Natural killer cell (primary cell): Measurements from ENCODE around the gene ZFR2. TPM values are rescaled to one million over a fixed set of nuclear protein-coding genes. Genes with fewer than 3 reads are reported as not detected.

Experiments
- ATAC-seq, 3 donors: fragments of 150-1000 bp in 2 of 3; fragments of 200-7000 bp in 1 of 3; cut with Tn5 transposase; 1 replicate in 1 of 3; 2 replicates in 2 of 3; pipeline ENCODE4 v1.10.0; 2021; ENCODE audit warnings: mild to moderate bottlenecking in 2 of 3, moderate library complexity in 2 of 3
- DNase-seq, 2 donors: peaks; one replicate each; pipeline versions ENCODE4 v3.0.0 to v3.0.0-alpha.2; 2013 to 2021; ENCODE audit warnings: mixed read lengths in 1 of 2
- H3K27ac ChIP-seq: one replicate; pipeline ENCODE4 v1.5.1; 2013; ENCODE audit warnings: mild to moderate bottlenecking, low read length
- H3K27me3 ChIP-seq: one replicate; pipeline ENCODE4 v1.6.1; 2013; ENCODE audit warnings: low read length; ENCODE audit not compliant: control insufficient read depth, insufficient read depth
- H3K36me3 ChIP-seq: one replicate; pipeline ENCODE4 v1.6.1; 2013; ENCODE audit warnings: low read length; ENCODE audit not compliant: control insufficient read depth, insufficient read depth
- H3K4me1 ChIP-seq: one replicate; pipeline ENCODE4 v1.6.1; 2013; ENCODE audit warnings: low read length; ENCODE audit not compliant: control insufficient read depth, insufficient read depth
- H3K4me3 ChIP-seq: one replicate; pipeline ENCODE4 v1.5.1; 2013; ENCODE audit warnings: low read length
- H3K9me3 ChIP-seq: one replicate; pipeline ENCODE4 v1.6.1; 2013; ENCODE audit warnings: low read length; ENCODE audit not compliant: control insufficient read depth, insufficient read depth
- H3K27ac Mint-ChIP-seq, 2 donors: one replicate each; pipeline ENCODE4 v1.8.0; 2022; ENCODE audit warnings: mild to moderate bottlenecking in 2 of 2, mixed read lengths in 2 of 2, moderate library complexity in 1 of 2
- H3K27me3 Mint-ChIP-seq, 2 donors: one replicate each; pipeline ENCODE4 v1.8.0; 2022; ENCODE audit warnings: low read depth in 2 of 2, mixed read lengths in 2 of 2
- H3K36me3 Mint-ChIP-seq: one replicate; pipeline ENCODE4 v1.8.0; 2022; ENCODE audit warnings: mixed read lengths
- H3K4me1 Mint-ChIP-seq, 2 donors: one replicate each; pipeline ENCODE4 v1.8.0; 2022; ENCODE audit warnings: mixed read lengths in 2 of 2
- H3K4me3 Mint-ChIP-seq: one replicate; pipeline ENCODE4 v1.8.0; 2022; ENCODE audit warnings: mild to moderate bottlenecking, moderate library complexity, mixed read lengths
- H3K9me3 Mint-ChIP-seq, 2 donors: one replicate each; pipeline ENCODE4 v1.8.0; 2022; ENCODE audit warnings: mixed read lengths in 2 of 2
- WGBS: methylation state at CpG from one replicate; pipeline ENCODE4 v1.1.7; 2013; ENCODE audit warnings: missing lambda C conversion rate; ENCODE audit not compliant: insufficient coverage; 5-methylcytosine and 5-hydroxymethylcytosine counted together
- intact Hi-C: fragments of 100-400 bp; cut with micrococcal nuclease; formaldehyde crosslinking; loops from one replicate; pipeline ENCODE4 v1.14.2; 2022
- total RNA-seq, 4 donors: library from RNA; stranded (reverse); fragments of 120-200 nt in 1 of 4; gene quantifications; one replicate each; pipeline versions ENCODE4 v1.2.3 to v1.2.4, GENCODE V29; 2013 to 2022
- TF ChIP-seq, protein P1 (sequence below): fragments of 200-600 bp; IDR thresholded peaks from one replicate; pipeline ENCODE4 v1.8.0; 2022; ENCODE audit warnings: antibody characterized with exemption

The ZFR2 gene
- total RNA-seq, 3 donors from 2014 or later (not counting 1 experiment from before 2014, with no cell fraction given): 1.6 to 4.4 (median 1.7) TPM

DNA sequence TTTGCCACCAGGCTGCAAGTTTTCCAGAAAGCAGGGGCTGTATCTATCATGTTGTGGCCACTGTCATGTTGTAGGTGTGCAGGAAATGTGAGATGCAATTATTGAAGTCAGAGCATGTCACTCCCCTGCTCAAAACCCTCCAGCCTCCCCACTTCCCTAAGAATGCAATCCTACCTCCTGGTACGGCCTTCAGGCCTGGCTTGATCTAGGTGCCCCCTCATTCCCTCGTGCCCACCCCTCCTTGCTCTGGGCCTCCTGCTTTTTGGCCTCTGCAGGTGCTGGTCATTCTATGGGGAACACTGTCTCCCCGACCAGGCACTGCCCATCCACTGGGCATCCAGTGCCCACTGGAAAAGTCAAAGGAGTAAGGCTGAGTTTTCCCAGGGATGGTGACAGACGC is 54.2 kb downstream of the ZFR2 start:
- ATAC-seq (no peak), DNase-seq (no peak)
- Mint-ChIP-seq H3K27me3 (no peaks in the 10 kb centered on the region), H3K27ac (peak overlapping the region; percentile 99), H3K9me3 (no peaks in the 10 kb centered on the region), H3K4me1 (peaks cover 37 to 45% of the 10 kb centered on the region in 2 donors), H3K36me3 (no peaks in the 10 kb centered on the region), H3K4me3 (no peak overlapping the region)
- Histone ChIP-seq H3K36me3 (no peaks in the 10 kb centered on the region), H3K9me3 (no peaks in the 10 kb centered on the region), H3K4me1 (peaks cover 67% of the 10 kb centered on the region), H3K27ac (peak overlapping the region; percentile 89), H3K4me3 (no peak overlapping the region), H3K27me3 (no peaks in the 10 kb centered on the region)
- 96% methylated on average over 4 of the region's 4 CpGs for WGBS
- intact Hi-C loops: no loop called here
- TF ChIP-seq, protein P1, sequence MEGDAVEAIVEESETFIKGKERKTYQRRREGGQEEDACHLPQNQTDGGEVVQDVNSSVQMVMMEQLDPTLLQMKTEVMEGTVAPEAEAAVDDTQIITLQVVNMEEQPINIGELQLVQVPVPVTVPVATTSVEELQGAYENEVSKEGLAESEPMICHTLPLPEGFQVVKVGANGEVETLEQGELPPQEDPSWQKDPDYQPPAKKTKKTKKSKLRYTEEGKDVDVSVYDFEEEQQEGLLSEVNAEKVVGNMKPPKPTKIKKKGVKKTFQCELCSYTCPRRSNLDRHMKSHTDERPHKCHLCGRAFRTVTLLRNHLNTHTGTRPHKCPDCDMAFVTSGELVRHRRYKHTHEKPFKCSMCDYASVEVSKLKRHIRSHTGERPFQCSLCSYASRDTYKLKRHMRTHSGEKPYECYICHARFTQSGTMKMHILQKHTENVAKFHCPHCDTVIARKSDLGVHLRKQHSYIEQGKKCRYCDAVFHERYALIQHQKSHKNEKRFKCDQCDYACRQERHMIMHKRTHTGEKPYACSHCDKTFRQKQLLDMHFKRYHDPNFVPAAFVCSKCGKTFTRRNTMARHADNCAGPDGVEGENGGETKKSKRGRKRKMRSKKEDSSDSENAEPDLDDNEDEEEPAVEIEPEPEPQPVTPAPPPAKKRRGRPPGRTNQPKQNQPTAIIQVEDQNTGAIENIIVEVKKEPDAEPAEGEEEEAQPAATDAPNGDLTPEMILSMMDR: no peak

DNA sequence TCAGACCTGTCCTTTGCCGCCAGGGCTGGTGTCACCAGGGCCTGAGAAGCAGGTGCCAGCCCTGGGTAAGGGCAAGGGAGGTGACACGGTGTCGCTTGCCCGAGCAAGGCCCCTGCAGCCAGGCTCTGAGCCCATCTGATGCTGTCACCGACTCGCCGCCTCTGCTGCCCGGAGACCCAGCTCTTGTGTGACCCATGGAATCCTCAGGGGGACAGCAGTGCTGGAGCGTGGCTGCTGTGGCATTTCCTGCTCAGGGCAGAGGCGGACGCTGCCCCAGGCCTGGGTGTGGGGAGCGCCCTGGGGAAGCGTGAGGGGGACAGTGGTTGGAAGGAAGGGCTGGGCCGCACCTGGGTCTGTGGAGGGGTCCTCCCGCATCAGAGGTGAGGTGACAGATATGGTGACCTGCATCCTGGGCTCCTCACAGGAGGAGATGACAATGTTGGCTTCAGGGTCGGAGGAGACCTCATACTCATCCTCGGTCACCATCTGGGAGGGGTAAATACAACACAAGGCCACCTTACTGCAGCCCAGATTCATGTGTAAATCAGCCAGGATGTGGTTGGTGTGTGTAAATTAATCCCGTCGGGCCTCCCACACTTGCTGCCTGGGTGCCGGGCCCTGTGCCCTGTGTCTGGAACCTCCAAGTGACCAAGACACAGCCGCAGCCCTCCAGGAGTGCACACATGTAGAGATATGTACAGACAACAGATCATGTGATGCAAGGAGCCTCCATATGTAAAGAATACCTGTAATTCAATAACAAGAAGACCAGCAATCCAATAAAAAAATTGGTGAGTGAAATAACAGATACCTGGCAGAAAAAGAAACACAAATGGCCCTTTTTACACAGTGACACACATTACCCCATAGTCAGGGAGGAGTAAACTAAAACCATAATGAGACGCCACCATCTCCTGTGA is 55.1 kb downstream of the ZFR2 start:
- Mint-ChIP-seq H3K9me3 (no peaks in the 10 kb centered on the region), H3K27ac (peak overlapping the region; percentile 99), H3K4me3 (peak overlapping the region; percentile 74), H3K4me1 (peaks cover 37 to 47% of the 10 kb centered on the region in 2 donors), H3K27me3 (no peaks in the 10 kb centered on the region), H3K36me3 (no peaks in the 10 kb centered on the region)
- peak; percentile 45 to 50 for DNase-seq
- intact Hi-C loops: loop anchor here (2.0 kb wide), 2 partner anchors 51 to 295 kb away; partner anchors contain the start of gene MRPL54
- Histone ChIP-seq H3K36me3 (no peaks in the 10 kb centered on the region), H3K4me3 (no peak overlapping the region), H3K9me3 (no peaks in the 10 kb centered on the region), H3K27me3 (no peaks in the 10 kb centered on the region), H3K27ac (peak overlapping the region; percentile 89), H3K4me1 (peaks cover 74% of the 10 kb centered on the region)
- peak; percentile 20 to 30 (median 28) for ATAC-seq
- WGBS: 34% methylated on average over 21 of the region's 22 CpGs
- TF ChIP-seq, protein P1: no peak

DNA sequence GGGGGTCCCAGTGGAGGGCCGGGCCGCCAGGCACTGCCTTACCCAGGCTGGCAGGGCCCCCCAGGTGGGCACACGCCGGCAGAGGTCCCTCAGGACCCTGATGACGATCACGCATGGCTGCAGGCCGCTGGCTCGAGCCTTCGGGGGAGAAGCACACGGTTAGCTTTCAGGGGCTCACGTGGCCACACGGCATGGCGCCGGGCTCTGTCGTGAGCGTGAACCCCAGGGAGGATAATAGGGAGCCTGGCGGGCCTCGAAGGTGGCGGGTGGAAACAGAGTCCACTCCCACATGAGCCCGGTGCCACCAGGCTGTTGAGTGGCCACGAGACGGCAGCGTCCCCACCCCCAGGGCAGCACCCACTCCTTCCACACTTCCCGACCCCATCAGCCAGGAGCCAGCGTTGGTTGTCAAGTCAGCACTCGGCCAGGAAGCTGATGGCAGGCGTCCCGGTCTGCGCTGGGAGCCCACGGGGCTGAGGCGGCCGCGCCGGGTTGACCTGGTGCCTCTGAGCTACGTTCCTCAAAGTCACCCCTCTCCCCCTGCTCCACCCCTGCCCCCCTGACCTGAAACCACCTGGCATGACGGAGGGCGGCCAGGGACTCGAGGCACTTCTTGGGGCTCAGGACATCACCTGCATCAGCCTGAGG is 58.0 kb downstream of the ZFR2 start:
- Histone ChIP-seq H3K27ac (peak overlapping the region; percentile 62), H3K27me3 (no peaks in the 10 kb centered on the region), H3K4me1 (peaks cover 94% of the 10 kb centered on the region), H3K9me3 (no peaks in the 10 kb centered on the region), H3K36me3 (no peaks in the 10 kb centered on the region), H3K4me3 (no peak overlapping the region)
- Mint-ChIP-seq H3K27me3 (no peaks in the 10 kb centered on the region), H3K4me1 (peaks cover 50 to 58% of the 10 kb centered on the region in 2 donors), H3K4me3 (peak overlapping the region; percentile 13), H3K27ac (peak overlapping the region; percentile 99), H3K36me3 (no peaks in the 10 kb centered on the region), H3K9me3 (no peaks in the 10 kb centered on the region)
- TF ChIP-seq, protein P1: no peak
- WGBS: 74% methylated on average over 38 of the region's 38 CpGs
- ATAC-seq (no peak), DNase-seq (no peak)
- intact Hi-C loops: no loop called here
